DND-41 (cell line): ENCODE results near the gene HAUS5.

Source experiments
- CTCF ChIP-seq: IDR thresholded peaks from 2 replicates; pipeline ENCODE4 v1.5.1; 2012; ENCODE audit warnings: borderline replicate concordance, low read length, moderate library complexity, mild to moderate bottlenecking; ENCODE audit not compliant: poor library complexity, severe bottlenecking; ENCODE audit errors: extremely low read depth
- EZH2 ChIP-seq: IDR thresholded peaks from 3 replicates; pipeline ENCODE4 v1.6.1; 2012; ENCODE audit warnings: borderline replicate concordance, low read depth, mild to moderate bottlenecking, moderate library complexity, low read length, inconsistent platforms; ENCODE audit not compliant: severe bottlenecking

GRCh38 chr19:35566738-35567137, 45.8 kb upstream of the HAUS5 start:
- no peak for TF ChIP-seq CTCF
- TF ChIP-seq EZH2: no peak
